GM18861 (cell line): Measurements from ENCODE around the gene OR1L1.

ENCODE experiments used
- ATAC-seq: cut with Tn5 transposase; IDR thresholded peaks from one replicate; pipeline ENCODE4 v1.9.1; 2021; ENCODE audit not compliant: unreplicated experiment

Gene OR1L1, protein sequence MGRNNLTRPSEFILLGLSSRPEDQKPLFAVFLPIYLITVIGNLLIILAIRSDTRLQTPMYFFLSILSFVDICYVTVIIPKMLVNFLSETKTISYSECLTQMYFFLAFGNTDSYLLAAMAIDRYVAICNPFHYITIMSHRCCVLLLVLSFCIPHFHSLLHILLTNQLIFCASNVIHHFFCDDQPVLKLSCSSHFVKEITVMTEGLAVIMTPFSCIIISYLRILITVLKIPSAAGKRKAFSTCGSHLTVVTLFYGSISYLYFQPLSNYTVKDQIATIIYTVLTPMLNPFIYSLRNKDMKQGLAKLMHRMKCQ

DNA sequence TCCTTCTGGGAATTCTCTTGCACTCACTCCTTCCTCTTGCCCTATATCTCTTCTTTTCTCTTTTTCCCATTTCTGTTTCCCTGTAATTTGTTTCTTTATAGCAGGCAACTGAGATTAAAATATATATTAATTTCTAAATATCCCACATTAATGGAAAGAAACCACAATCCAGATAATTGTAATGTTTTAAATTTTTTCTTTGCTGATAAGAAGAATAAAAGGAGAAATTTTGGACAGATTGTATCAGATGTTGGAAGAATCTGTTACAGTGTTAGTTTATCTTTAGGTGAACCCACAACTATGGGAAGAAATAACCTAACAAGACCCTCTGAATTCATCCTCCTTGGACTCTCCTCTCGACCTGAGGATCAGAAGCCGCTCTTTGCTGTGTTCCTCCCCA is at the start of gene OR1L1:
Gene OR1L1, plus strand, starts transcription at position 301 of the 400 bp plus-strand sequence. Its CDS starts 0 bp downstream, at position 301.
- no peak for ATAC-seq

DNA sequence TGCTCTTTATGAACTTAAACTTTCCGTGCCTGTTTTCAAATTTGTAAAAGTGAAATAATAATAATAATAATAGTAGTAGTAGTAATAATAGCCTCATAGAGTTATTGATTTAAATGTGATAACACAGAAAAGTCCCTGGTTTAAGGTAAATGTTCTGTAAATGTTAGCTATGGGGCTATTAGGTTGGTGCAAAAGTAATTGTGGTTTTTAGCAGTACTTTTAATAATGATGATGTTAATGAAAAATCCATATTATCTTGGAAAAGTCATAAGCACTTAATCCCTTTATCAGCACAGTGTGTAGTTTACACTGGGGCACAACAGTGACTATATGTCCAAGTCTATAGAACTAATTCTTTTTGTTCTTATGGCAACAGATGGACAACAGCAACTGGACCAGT is 47.2 kb upstream of the OR1L1 start, which contains the start of gene OR1Q1:
Gene OR1Q1, plus strand, starts transcription at position 377 of the 400 bp plus-strand sequence. Its CDS starts 0 bp downstream, at position 377.
- no peak for ATAC-seq

DNA sequence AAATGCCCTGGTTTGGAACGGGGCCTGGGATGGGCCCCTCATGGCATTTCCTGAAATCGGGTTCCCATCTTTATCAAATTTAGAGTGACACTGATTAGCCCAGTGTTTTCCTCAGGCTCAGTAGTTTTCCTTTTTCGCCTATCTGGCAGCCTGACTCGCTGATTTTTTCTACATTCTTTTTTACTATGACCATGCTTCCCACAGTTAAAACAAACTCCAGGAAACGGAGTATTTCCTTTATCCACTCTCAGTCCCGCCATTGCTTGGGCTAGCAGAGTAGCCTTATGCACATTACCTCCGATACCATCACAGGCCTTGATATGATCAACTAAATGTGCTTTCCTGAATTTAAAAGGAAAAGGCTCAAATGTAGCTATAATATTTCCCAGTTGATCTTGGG is 41.5 kb upstream of the OR1L1 start:
- no peak for ATAC-seq

DNA sequence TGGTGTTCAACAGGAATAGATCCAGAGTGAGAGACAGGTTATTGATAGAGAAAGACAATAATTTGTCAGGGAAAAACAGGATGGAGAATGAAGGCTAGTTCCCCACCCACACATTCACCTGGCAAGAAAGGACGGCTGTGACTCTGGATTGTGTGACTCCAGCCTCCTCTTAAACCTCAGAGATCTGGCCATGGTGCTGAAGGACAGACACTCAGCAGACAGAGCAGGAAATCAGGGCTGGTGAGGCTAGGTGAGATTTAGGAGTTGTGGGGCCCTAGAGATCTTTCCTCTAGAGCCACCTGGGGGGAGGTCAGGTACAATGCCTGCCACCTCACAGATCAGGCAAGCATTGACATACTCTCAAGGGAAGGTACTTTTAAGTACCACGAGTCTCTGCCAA is 19.3 kb upstream of the OR1L1 start:
- ATAC-seq = no peak

DNA sequence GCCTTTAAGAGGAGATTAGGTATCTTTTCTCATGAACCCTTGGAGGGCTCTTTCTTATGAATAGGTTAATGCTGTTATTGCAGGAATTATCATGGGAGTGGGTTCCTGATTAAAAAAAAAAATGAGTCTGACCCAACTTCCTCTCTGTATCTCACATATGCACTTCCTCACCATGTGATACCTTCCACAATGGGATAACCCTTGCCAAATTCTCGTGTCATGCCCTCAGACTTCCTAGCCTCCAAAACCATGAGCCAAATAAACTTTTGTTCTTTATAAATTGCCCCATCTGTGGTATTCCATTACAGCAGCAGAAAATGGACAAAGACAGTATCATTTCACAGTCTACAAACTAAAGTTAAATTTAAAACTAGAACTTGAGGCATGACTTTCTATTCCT is 5.1 kb upstream of the OR1L1 start:
- ATAC-seq = no peak

DNA sequence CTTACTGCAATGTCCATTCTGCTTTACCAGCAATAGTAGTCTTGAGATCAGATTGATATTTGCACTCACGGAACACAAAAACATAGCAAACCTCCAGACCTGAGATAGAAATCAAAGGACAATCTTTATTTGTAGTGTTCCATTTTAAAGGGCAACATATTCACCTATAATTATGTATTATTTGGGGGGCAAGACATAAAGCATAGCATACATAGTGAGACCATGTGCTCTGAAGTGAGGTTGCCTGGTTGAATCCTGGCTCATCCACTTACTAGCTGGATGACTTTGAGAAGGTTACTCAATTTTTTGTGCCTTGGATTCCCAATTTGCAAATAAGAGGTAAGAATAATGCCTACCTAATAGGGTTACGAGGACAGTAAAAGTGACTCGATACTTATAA is 4.0 kb upstream of the OR1L1 start, which contains the start of gene OR1B1:
Gene OR1B1, minus strand, starts transcription at position 101 of the 400 bp plus-strand sequence.
- no peak for ATAC-seq

DNA sequence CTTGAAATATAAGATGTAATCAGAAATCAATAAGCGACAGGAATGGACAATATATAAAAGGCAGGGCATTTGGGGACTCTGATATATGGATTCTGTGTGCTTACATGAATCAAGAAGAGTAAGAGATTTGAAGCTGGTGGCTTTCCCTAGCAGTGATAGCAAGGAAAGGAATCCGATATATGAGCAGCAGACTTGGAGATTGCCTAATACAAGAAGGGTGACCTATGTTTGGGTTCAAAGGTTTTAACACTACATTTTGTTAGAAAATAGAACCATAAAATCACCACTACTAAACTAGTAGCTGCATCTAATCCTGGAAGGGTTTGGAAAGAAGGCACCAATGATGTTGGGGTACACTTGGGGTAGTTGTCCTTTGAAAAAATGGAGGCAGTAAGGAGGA is 11.0 kb downstream of the OR1L1 start:
- no peak for ATAC-seq

DNA sequence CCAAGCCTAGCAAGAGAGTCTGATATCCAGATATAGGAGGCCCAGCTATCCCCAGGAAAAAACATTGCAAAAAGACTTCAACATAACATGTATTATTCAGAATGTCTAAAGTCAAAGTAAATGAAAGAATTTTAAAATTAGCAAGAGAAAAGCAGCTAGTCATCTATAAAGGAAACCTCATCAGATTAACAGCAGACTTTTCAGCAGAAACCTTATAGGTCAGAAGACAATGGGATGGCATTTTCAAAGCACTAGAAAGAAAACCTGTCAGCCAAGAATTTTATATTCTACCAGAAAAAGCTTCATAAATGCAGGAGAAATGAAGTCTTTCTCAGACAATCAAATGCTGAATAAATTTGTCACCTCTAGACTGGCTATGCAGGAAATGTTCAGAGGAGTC is 23.3 kb downstream of the OR1L1 start:
- ATAC-seq = no peak

DNA sequence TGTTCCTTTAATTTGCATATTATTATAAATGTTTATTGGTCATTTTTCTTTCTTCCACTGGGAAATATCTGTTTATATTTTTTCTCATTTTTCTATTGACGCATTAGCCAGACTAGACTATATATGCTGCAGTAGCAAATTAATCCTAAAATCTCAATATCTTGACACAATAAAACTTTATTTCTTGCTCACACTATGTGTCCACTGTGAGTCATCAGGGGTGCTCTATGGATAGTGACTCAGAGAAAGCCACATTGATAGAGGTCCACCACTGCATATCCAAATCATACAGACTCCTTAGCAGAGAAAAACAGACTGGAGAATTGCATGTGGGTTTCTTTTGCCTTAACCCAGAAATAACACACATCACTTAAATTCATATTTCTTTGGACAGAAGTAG is 34.2 kb downstream of the OR1L1 start:
- ATAC-seq = no peak
